RKO (cell line): ENCODE measurements around the gene DPP4.

ENCODE experiments used
- DNase-seq: peaks from one replicate; pipeline ENCODE4 v3.0.0-alpha.2; 2016; ENCODE audit warnings: low spot score

Gene DPP4

GRCh38 chr2:162073888-162074631 is at the start of gene DPP4:
DPP4 (minus strand) TSS chr2:162074215; CDS start chr2:162073981, 234 bp downstream.
- DNase-seq, result no peak

GRCh38 chr2:162118166-162119031 is 44.4 kb upstream of the DPP4 start:
- DNase-seq, result peak; percentile 2

GRCh38 chr2:162116352-162116751 is 42.3 kb upstream of the DPP4 start:
- DNase-seq, result no peak

- DNase-seq, result no peak
Measured at GRCh38 chr2:162115076-162115475, 41.1 kb upstream of the DPP4 start.

GRCh38 chr2:162114271-162114670 is 40.3 kb upstream of the DPP4 start:
- no peak for DNase-seq

- DNase-seq, result no peak
Measured at GRCh38 chr2:162113776-162114168, 39.8 kb upstream of the DPP4 start.

- no peak for DNase-seq
Measured at GRCh38 chr2:162113088-162113775, 39.2 kb upstream of the DPP4 start.

GRCh38 chr2:162111958-162112850 is 38.2 kb upstream of the DPP4 start:
- DNase-seq, result no peak

- no peak for DNase-seq
Measured at GRCh38 chr2:162107361-162107901, 33.4 kb upstream of the DPP4 start.

GRCh38 chr2:162106746-162107145 is 32.7 kb upstream of the DPP4 start:
- DNase-seq, result no peak

GRCh38 chr2:162106146-162106551 is 32.1 kb upstream of the DPP4 start:
- DNase-seq, result no peak

- no peak for DNase-seq
Measured at GRCh38 chr2:162103443-162104009, 29.5 kb upstream of the DPP4 start.

- DNase-seq, result no peak
Measured at GRCh38 chr2:162100579-162100978, 26.6 kb upstream of the DPP4 start.

- no peak for DNase-seq
Measured at GRCh38 chr2:162099836-162100235, 25.8 kb upstream of the DPP4 start.

- DNase-seq, result no peak
Measured at GRCh38 chr2:162092658-162093556, 18.9 kb upstream of the DPP4 start.

GRCh38 chr2:162092008-162092390 is 18.0 kb upstream of the DPP4 start:
- no peak for DNase-seq

- no peak for DNase-seq
Measured at GRCh38 chr2:162091325-162092007, 17.5 kb upstream of the DPP4 start.

- DNase-seq, result no peak
Measured at GRCh38 chr2:162090109-162090508, 16.1 kb upstream of the DPP4 start.

- no peak for DNase-seq
Measured at GRCh38 chr2:162086904-162087303, 12.9 kb upstream of the DPP4 start.
